H1 (cell line): Measurements from ENCODE around the gene THAP12. TPM values are rescaled to one million over a fixed set of nuclear protein-coding genes. Genes with fewer than 3 reads are reported as not detected.

Source experiments
- CTCF ChIA-PET: fragments of 300-600 bp; sonication (Branson Sonifier 250); formaldehyde crosslinking; loops from one replicate; lab custom pipeline; 2021; ENCODE audit not compliant: partially characterized antibody; lab: Charles Lee
- POLR2A ChIA-PET: fragments of 300-600 bp; sonication (Branson Sonifier 250); formaldehyde crosslinking; loops from one replicate; lab custom pipeline; 2021; ENCODE audit warnings: inconsistent platforms; ENCODE audit not compliant: partially characterized antibody; lab: Charles Lee
- DNase-seq, 2 experiments: peaks; one replicate each; pipeline versions ENCODE4 v3.0.0 to v3.0.0-alpha.2; 2010 to 2022; ENCODE audit warnings: low spot score in 2 of 2, low read depth in 1 of 2, mixed read lengths in 1 of 2
- FAIRE-seq: peaks from 2 replicates; lab custom pipeline; 2011; peaks lifted over from hg19 to GRCh38; lab: Jason Lieb, UNC
- H2AFZ ChIP-seq: 2 replicates; pipeline ENCODE4 v1.8.1; 2012; ENCODE audit warnings: low read length, inconsistent platforms
- H2AK5ac ChIP-seq: 2 replicates; pipeline ENCODE4 v1.6.1; 2013; ENCODE audit warnings: low read depth, low read length
- H2BK120ac ChIP-seq: replicated peaks from 2 replicates; pipeline ENCODE3; 2013; ENCODE audit warnings: low read depth, low read length, inconsistent platforms
- H2BK12ac ChIP-seq: 2 replicates; pipeline ENCODE4 v1.6.1; 2013; ENCODE audit warnings: low read depth, low read length
- H2BK15ac ChIP-seq: 2 replicates; pipeline ENCODE4 v1.6.1; 2013; ENCODE audit warnings: low read length
- H2BK20ac ChIP-seq: 2 replicates; pipeline ENCODE4 v1.6.1; 2013; ENCODE audit warnings: low read length
- H2BK5ac ChIP-seq: 2 replicates; pipeline ENCODE4 v1.6.1; 2013; ENCODE audit warnings: low read depth, low read length
- H3K14ac ChIP-seq: 2 replicates; pipeline ENCODE4 v1.6.1; 2013; ENCODE audit warnings: inconsistent platforms; ENCODE audit not compliant: insufficient read length
- H3K18ac ChIP-seq: 2 replicates; pipeline ENCODE4 v1.6.1; 2013; ENCODE audit warnings: low read length; ENCODE audit errors: extremely low read depth
- H3K23ac ChIP-seq: 2 replicates; pipeline ENCODE4 v1.6.1; 2013; ENCODE audit warnings: inconsistent platforms; ENCODE audit not compliant: insufficient read length
- H3K23me2 ChIP-seq: 2 replicates; pipeline ENCODE4 v1.6.1; 2013; ENCODE audit warnings: low read depth, low read length
- H3K27ac ChIP-seq: 2 replicates; pipeline ENCODE4 v1.6.1; 2011; ENCODE audit warnings: low read depth, low read length, inconsistent platforms
- H3K27me3 ChIP-seq, 4 experiments: replicated peaks in 1 of 4; 1 replicate in 1 of 4; 2 replicates in 3 of 4; pipeline versions ENCODE4 v1.6.1 to v1.8.1; 2011 to 2013; ENCODE audit warnings: low read length in 3 of 4, mild to moderate bottlenecking in 3 of 4, inconsistent platforms in 2 of 4, mixed read lengths in 2 of 4, moderate library complexity in 1 of 4; ENCODE audit not compliant: control insufficient read depth in 3 of 4, insufficient read depth in 3 of 4; ENCODE audit errors: extremely low read depth in 1 of 4
- H3K36me3 ChIP-seq, 4 experiments: 2 replicates each; pipeline versions ENCODE4 v1.6.1 to v1.8.1; 2011 to 2013; ENCODE audit warnings: mild to moderate bottlenecking in 4 of 4, low read length in 3 of 4, moderate library complexity in 2 of 4, control low read depth in 1 of 4, inconsistent platforms in 1 of 4; ENCODE audit not compliant: insufficient read depth in 4 of 4, control insufficient read depth in 2 of 4
- H3K4ac ChIP-seq: replicated peaks from 2 replicates; pipeline ENCODE3; 2013; ENCODE audit warnings: low read length, low read depth, mixed read lengths, inconsistent platforms; ENCODE audit not compliant: insufficient read length
- H3K4me1 ChIP-seq, 4 experiments: replicated peaks in 1 of 4; 1 replicate in 1 of 4; 2 replicates in 3 of 4; pipeline versions ENCODE4 v1.6.1 to v1.8.1; 2011 to 2013; ENCODE audit warnings: low read length in 3 of 4, inconsistent platforms in 2 of 4, mixed read lengths in 1 of 4; ENCODE audit not compliant: insufficient read depth in 4 of 4, control insufficient read depth in 3 of 4
- H3K4me2 ChIP-seq, 2 experiments: 2 replicates each; pipeline versions ENCODE4 v1.6.1 to v1.8.1; 2011 to 2013; ENCODE audit warnings: low read depth in 2 of 2, low read length in 2 of 2, control low read depth in 1 of 2, inconsistent platforms in 1 of 2, mild to moderate bottlenecking in 1 of 2; ENCODE audit not compliant: insufficient read depth in 1 of 2
- H3K4me3 ChIP-seq, 4 experiments: fragments of 200-600, 300-600 bp in 1 of 4; sonication (generic), shearing (Covaris generic), sonication (Bioruptor Twin) in 1 of 4; 2 replicates each; pipeline versions ENCODE4 v1.5.1 to v1.8.1; 2011 to 2016; ENCODE audit warnings: low read length in 4 of 4, low read depth in 3 of 4, control low read depth in 2 of 4, inconsistent platforms in 2 of 4, mild to moderate bottlenecking in 2 of 4, mixed read lengths in 1 of 4, moderate library complexity in 1 of 4; ENCODE audit not compliant: insufficient read depth in 2 of 4; ENCODE audit errors: extremely low read depth in 1 of 4
- H3K56ac ChIP-seq: replicated peaks from 2 replicates; pipeline ENCODE3; 2013; ENCODE audit warnings: low read depth, mild to moderate bottlenecking, mixed read lengths, low read length, inconsistent platforms; ENCODE audit not compliant: insufficient read length
- H3K79me1 ChIP-seq: 2 replicates; pipeline ENCODE4 v1.6.1; 2013; ENCODE audit warnings: low read depth, low read length, control low read depth
- H3K79me2 ChIP-seq, 2 experiments: 2 replicates each; pipeline versions ENCODE4 v1.6.1 to v1.8.1; 2012 to 2013; ENCODE audit warnings: low read length in 2 of 2, mild to moderate bottlenecking in 2 of 2, inconsistent platforms in 1 of 2; ENCODE audit not compliant: insufficient read depth in 2 of 2, control insufficient read depth in 1 of 2
- H3K9ac ChIP-seq, 4 experiments: replicated peaks in 1 of 4; 1 replicate in 1 of 4; 2 replicates in 3 of 4; pipeline versions ENCODE4 v1.6.1 to v1.8.1; 2011 to 2013; ENCODE audit warnings: low read depth in 3 of 4, low read length in 3 of 4, control low read depth in 2 of 4, mild to moderate bottlenecking in 2 of 4, moderate library complexity in 2 of 4, inconsistent platforms in 1 of 4; ENCODE audit errors: extremely low read depth in 1 of 4
- H3K9me3 ChIP-seq, 2 experiments: 2 replicates each; pipeline versions ENCODE4 v1.6.1 to v1.8.1; 2012 to 2013; ENCODE audit warnings: mild to moderate bottlenecking in 2 of 2, moderate library complexity in 2 of 2, control low read depth in 1 of 2, inconsistent platforms in 1 of 2, low read depth in 1 of 2, low read length in 1 of 2, mixed read lengths in 1 of 2; ENCODE audit not compliant: insufficient read depth in 2 of 2
- H4K20me1 ChIP-seq, 2 experiments: replicated peaks in 1 of 2; 2 replicates each; pipeline versions ENCODE3 to v1.8.1; 2011 to 2013; ENCODE audit warnings: inconsistent platforms in 2 of 2, low read length in 2 of 2, mild to moderate bottlenecking in 1 of 2; ENCODE audit not compliant: insufficient read depth in 2 of 2, control insufficient read depth in 1 of 2
- H4K5ac ChIP-seq: 2 replicates; pipeline ENCODE4 v1.6.1; 2013; ENCODE audit warnings: low read length, low read depth, mixed read lengths, inconsistent platforms; ENCODE audit not compliant: insufficient read length
- H4K8ac ChIP-seq: 2 replicates; pipeline ENCODE4 v1.8.0; 2013; ENCODE audit warnings: mild to moderate bottlenecking, moderate library complexity, low read length, inconsistent platforms; ENCODE audit not compliant: insufficient read depth; ENCODE audit errors: extremely low read depth
- H4K91ac ChIP-seq: replicated peaks from 2 replicates; pipeline ENCODE3; 2013; ENCODE audit warnings: low read length, mixed read lengths, inconsistent platforms; ENCODE audit not compliant: insufficient read length
- CREB1 ChIP-seq: IDR thresholded peaks from 2 replicates; pipeline ENCODE4 v1.6.1; 2012; ENCODE audit warnings: inconsistent platforms
- FOSL1 ChIP-seq: IDR thresholded peaks from 2 replicates; pipeline ENCODE4 v1.6.1; 2011; ENCODE audit warnings: mild to moderate bottlenecking, low read depth, low read length, moderate library complexity; ENCODE audit not compliant: insufficient read depth
- SIRT6 ChIP-seq: IDR thresholded peaks from one replicate; pipeline ENCODE4 v1.7.1; 2012; ENCODE audit warnings: low read length, inconsistent platforms
- SP1 ChIP-seq: IDR thresholded peaks from 2 replicates; pipeline ENCODE4 v1.6.1; 2011; ENCODE audit warnings: low read depth, low read length
- TBP ChIP-seq: IDR thresholded peaks from 2 replicates; pipeline ENCODE4 v1.6.1; 2011; ENCODE audit warnings: low read depth, low read length, improper control_type of control experiment
- TEAD4 ChIP-seq: IDR thresholded peaks from 2 replicates; pipeline ENCODE4 v1.6.1; 2012; ENCODE audit warnings: low read depth, low read length, inconsistent platforms, mixed read lengths
- WGBS, 2 experiments: shearing (Covaris generic) in 1 of 2; methylation state at CpG; one replicate each; pipeline versions ENCODE4 v1.1.6 to v1.1.7; 2013 to 2015; ENCODE audit warnings: low lambda C conversion rate in 2 of 2, mixed read lengths in 2 of 2, inconsistent platforms in 1 of 2, low coverage in 1 of 2, missing lambda C conversion rate in 1 of 2; ENCODE audit not compliant: insufficient replicate concordance in 2 of 2, insufficient coverage in 1 of 2, insufficient read length in 1 of 2; ENCODE audit errors: extremely low coverage in 1 of 2, missing lambda C conversion rate in 1 of 2; 5-methylcytosine and 5-hydroxymethylcytosine counted together
- polyA plus RNA-seq, 7 experiments: library from polyadenylated mRNA; depleted of rRNA in 3 of 7; stranded (reverse) in 5 of 7; unstranded in 2 of 7; fragments of >200 nt in 5 of 7; fragments of 200-250 nt in 2 of 7; gene quantifications; 1 replicate in 5 of 7; 2 replicates in 1 of 7; 4 replicates in 1 of 7; pipeline versions ENCODE4 v1.2.1 to v1.2.3, GENCODE V29; 2011 to 2013; ENCODE audit warnings: missing spikeins in 2 of 7, mixed read lengths in 2 of 7
- total RNA-seq: library from RNA; stranded (reverse); fragmentation: NEBNext Ultra II Directional; extraction: Animal tissue kit (Norgen Biotek cat#: 25700); gene quantifications from 2 replicates; pipeline ENCODE4 v1.2.1, GENCODE V29; 2021
- TF ChIP-seq, protein P1 (sequence below), 3 experiments: IDR thresholded peaks; 1 replicate in 2 of 3; 2 replicates in 1 of 3; pipeline versions ENCODE4 v1.5.1 to v1.6.1; 2011; ENCODE audit warnings: low read length in 3 of 3, mild to moderate bottlenecking in 3 of 3, inconsistent platforms in 2 of 3, low read depth in 1 of 3, moderate library complexity in 1 of 3; ENCODE audit not compliant: insufficient read depth in 1 of 3; ENCODE audit errors: control extremely low read depth in 1 of 3

Gene THAP12
- total and polyA plus RNA-seq, 2 of the 8 experiments (the other 6 are each of a cell fraction or from before 2014, with no cell fraction given) = 12.0 to 39.9 TPM

DNA sequence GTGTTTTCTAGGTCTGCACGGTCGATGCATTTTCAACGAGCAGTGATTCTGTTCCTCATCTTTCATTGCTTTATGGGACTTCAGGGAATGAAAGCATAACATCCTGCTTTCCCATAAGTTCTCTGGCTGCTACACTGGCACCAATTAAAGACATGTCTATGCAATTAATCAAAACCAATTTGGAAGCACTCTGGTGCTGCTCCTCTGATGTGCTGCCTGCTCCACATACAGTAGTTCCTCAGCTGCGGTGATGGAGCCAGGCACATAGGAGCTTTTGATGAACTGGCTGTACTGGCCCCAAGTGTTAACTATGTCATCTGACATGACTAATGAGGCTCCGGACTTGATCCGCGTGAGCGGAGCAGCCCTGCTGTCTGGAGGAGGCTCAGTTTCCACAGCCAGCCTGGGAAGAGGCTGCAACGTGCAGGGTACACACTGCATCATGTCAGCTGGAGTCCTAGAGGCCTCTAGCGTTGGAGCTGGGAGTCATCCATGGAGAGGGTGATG is 30.0 kb upstream of the THAP12 start:
- WGBS, 2 experiments = 97% methylated on average over 10 of the region's 10 CpGs; no CpG with 5 or more reads in 1 of the 2 experiments
- no peak overlapping the region for H4K5ac ChIP-seq
- DNase-seq = peak in 1 of 2 experiments; percentile 33
- H3K18ac ChIP-seq = no peak overlapping the region
- no peak overlapping the region for H3K23ac ChIP-seq
- no peak for FAIRE-seq
- H2AFZ ChIP-seq = no peak overlapping the region
- H2AK5ac ChIP-seq = no peak overlapping the region
- H4K91ac ChIP-seq = no peak overlapping the region
- H3K79me2 ChIP-seq = no peaks in the 10 kb centered on the region
- H3K36me3 ChIP-seq = no peaks in the 10 kb centered on the region
- no peak overlapping the region for H2BK20ac ChIP-seq
- no peak overlapping the region for H3K9ac ChIP-seq
- no peaks in the 10 kb centered on the region; a peak in 1 of 7 replicates for H3K27me3 ChIP-seq
- H3K23me2 ChIP-seq = no peaks in the 10 kb centered on the region
- H2BK12ac ChIP-seq = no peak overlapping the region
- H3K14ac ChIP-seq = no peak overlapping the region
- ChIA-PET POLR2A (interaction anchor here (1.2 to 1.3 kb wide), 3 partner anchors 9 to 44 kb away, joined by 3 read pairs; no protein-coding TSS in a partner anchor), CTCF (interaction anchor here (0.6 to 3.3 kb wide), 5 partner anchors 9 to 40 kb away, joined by 3 to 16 read pairs (median 4); partner anchors contain the start of gene GVQW3)
- no peaks in the 10 kb centered on the region for H4K20me1 ChIP-seq
- H3K4me2 ChIP-seq = no peak overlapping the region
- no peak overlapping the region for H3K4ac ChIP-seq
- H3K56ac ChIP-seq = no peak overlapping the region
- no peak overlapping the region for H2BK15ac ChIP-seq
- H3K79me1 ChIP-seq = no peaks in the 10 kb centered on the region
- no peak overlapping the region for H3K4me3 ChIP-seq
- H2BK5ac ChIP-seq = no peak overlapping the region
- H2BK120ac ChIP-seq = no peak overlapping the region
- no peaks in the 10 kb centered on the region for H3K4me1 ChIP-seq
- H4K8ac ChIP-seq = no peak overlapping the region
- H3K27ac ChIP-seq = no peak overlapping the region
- no peaks in the 10 kb centered on the region; a peak in 1 of 4 replicates for H3K9me3 ChIP-seq
- TF ChIP-seq SP1 (no peak), SIRT6 (no peak), TEAD4 (no peak), TBP (no peak), CREB1 (no peak), FOSL1 (no peak)
- TF ChIP-seq, protein P1, sequence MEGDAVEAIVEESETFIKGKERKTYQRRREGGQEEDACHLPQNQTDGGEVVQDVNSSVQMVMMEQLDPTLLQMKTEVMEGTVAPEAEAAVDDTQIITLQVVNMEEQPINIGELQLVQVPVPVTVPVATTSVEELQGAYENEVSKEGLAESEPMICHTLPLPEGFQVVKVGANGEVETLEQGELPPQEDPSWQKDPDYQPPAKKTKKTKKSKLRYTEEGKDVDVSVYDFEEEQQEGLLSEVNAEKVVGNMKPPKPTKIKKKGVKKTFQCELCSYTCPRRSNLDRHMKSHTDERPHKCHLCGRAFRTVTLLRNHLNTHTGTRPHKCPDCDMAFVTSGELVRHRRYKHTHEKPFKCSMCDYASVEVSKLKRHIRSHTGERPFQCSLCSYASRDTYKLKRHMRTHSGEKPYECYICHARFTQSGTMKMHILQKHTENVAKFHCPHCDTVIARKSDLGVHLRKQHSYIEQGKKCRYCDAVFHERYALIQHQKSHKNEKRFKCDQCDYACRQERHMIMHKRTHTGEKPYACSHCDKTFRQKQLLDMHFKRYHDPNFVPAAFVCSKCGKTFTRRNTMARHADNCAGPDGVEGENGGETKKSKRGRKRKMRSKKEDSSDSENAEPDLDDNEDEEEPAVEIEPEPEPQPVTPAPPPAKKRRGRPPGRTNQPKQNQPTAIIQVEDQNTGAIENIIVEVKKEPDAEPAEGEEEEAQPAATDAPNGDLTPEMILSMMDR (IDR thresholded peaks at IDR 0.05; ENCODE audit: control extremely low read depth in 1 of 3, insufficient read depth in 1 of 3, low read depth in 1 of 3, low read length in 3 of 3) = no peak
